BLaER1 treated with 17β-estradiol and CSF1 and Interleukin-3, amounts not matched to agents 10 nM and 100 nM (cell line): ENCODE measurements around the gene GPC6.

Experiments used
- H3K27ac ChIP-seq, 11 experiments: shearing (Covaris generic); formaldehyde crosslinking; 2 replicates each; pipeline ENCODE4 v1.8.1; 2022
- H3K27me3 ChIP-seq, 11 experiments: shearing (Covaris generic); formaldehyde crosslinking; 2 replicates each; pipeline ENCODE4 v1.8.1; 2022
- H3K36me3 ChIP-seq, 11 experiments: shearing (Covaris generic); formaldehyde crosslinking; 2 replicates each; pipeline ENCODE4 v1.8.1; 2022
- H3K4me1 ChIP-seq, 10 experiments: shearing (Covaris generic); formaldehyde crosslinking; 2 replicates each; pipeline ENCODE4 v1.8.1; 2022
- H3K4me2 ChIP-seq, 11 experiments: shearing (Covaris generic); formaldehyde crosslinking; 2 replicates each; pipeline ENCODE4 v1.8.1; 2022
- H3K4me3 ChIP-seq, 10 experiments: shearing (Covaris generic); formaldehyde crosslinking; 2 replicates each; pipeline ENCODE4 v1.8.1; 2022
- H3K9ac ChIP-seq, 11 experiments: shearing (Covaris generic); formaldehyde crosslinking; 2 replicates each; pipeline ENCODE4 v1.8.1; 2022
- H3K9me3 ChIP-seq, 11 experiments: shearing (Covaris generic); formaldehyde crosslinking; replicated peaks in 1 of 11; 2 replicates each; pipeline ENCODE4 v1.8.1; 2022
- H4K20me1 ChIP-seq, 11 experiments: shearing (Covaris generic); formaldehyde crosslinking; 2 replicates each; pipeline ENCODE4 v1.8.1; 2022
- Cebpa-rat ChIP-seq, 11 experiments: shearing (Covaris generic); IDR thresholded peaks; 2 replicates each; pipeline ENCODE4 v1.8.1; 2022

Gene GPC6

GRCh38 chr13:93325303-93326233 is 99.0 kb downstream of the GPC6 start:
- Histone ChIP-seq H3K27me3 (no peaks in the 10 kb centered on the region), H3K4me2 (no peak overlapping the region), H3K9me3 (0 out of 22 replicates have a peak, but pooled peaks cover 0 to 5% (median 0%) of the 10 kb centered on the region in 11 experiments), H3K27ac (no peak overlapping the region), H3K4me3 (no peak overlapping the region), H3K4me1 (peaks cover 0 to 12% (median 0%) of the 10 kb centered on the region in 10 experiments; a peak in 7 of 20 replicates), H4K20me1 (no peaks in the 10 kb centered on the region), H3K36me3 (no peaks in the 10 kb centered on the region), H3K9ac (no peak overlapping the region)
- no peak for TF ChIP-seq Cebpa-rat (IDR thresholded peaks at IDR 0.05)

- Histone ChIP-seq H3K4me1 (peaks cover 0 to 7% (median 0%) of the 10 kb centered on the region in 10 experiments; a peak in 7 of 20 replicates), H3K9me3 (0 out of 22 replicates have a peak, but pooled peaks cover 0 to 5% (median 0%) of the 10 kb centered on the region in 11 experiments), H4K20me1 (no peaks in the 10 kb centered on the region), H3K9ac (no peak overlapping the region), H3K4me2 (no peak overlapping the region), H3K4me3 (no peak overlapping the region), H3K27ac (no peak overlapping the region), H3K27me3 (no peaks in the 10 kb centered on the region), H3K36me3 (no peaks in the 10 kb centered on the region)
- TF ChIP-seq Cebpa-rat (IDR thresholded peaks at IDR 0.05): no peak
These were observed 99.7 kb downstream of the GPC6 start for GRCh38 chr13:93326234-93326811.

- Histone ChIP-seq H3K27ac (no peak overlapping the region), H3K4me1 (no peaks in the 10 kb centered on the region), H3K36me3 (no peaks in the 10 kb centered on the region), H3K9ac (no peak overlapping the region), H3K27me3 (no peaks in the 10 kb centered on the region), H3K9me3 (no peaks in the 10 kb centered on the region), H4K20me1 (no peaks in the 10 kb centered on the region), H3K4me2 (no peak overlapping the region), H3K4me3 (no peak overlapping the region)
- no peak for TF ChIP-seq Cebpa-rat (IDR thresholded peaks at IDR 0.05)
These were observed 102.3 kb downstream of the GPC6 start for GRCh38 chr13:93328943-93329342.

GRCh38 chr13:93336728-93337127 is 110.1 kb downstream of the GPC6 start:
- no peak overlapping the region for H3K9ac ChIP-seq
- no peak overlapping the region for H3K4me3 ChIP-seq
- H3K27me3 ChIP-seq: no peaks in the 10 kb centered on the region
- H3K4me2 ChIP-seq: no peak overlapping the region
- no peak for TF ChIP-seq Cebpa-rat (IDR thresholded peaks at IDR 0.05)
- H3K9me3 ChIP-seq: peaks cover 0 to 8% (median 0%) of the 10 kb centered on the region in 11 experiments; a peak in 2 of 22 replicates
- no peaks in the 10 kb centered on the region for H4K20me1 ChIP-seq
- H3K4me1 ChIP-seq: no peaks in the 10 kb centered on the region
- H3K27ac ChIP-seq: no peak overlapping the region
- H3K36me3 ChIP-seq: no peaks in the 10 kb centered on the region

GRCh38 chr13:93338030-93338429 is 111.4 kb downstream of the GPC6 start:
- H3K4me3 ChIP-seq: no peak overlapping the region
- no peak overlapping the region for H3K4me2 ChIP-seq
- TF ChIP-seq Cebpa-rat (IDR thresholded peaks at IDR 0.05): no peak
- H3K9me3 ChIP-seq: peaks cover 0 to 8% (median 0%) of the 10 kb centered on the region in 11 experiments; a peak in 2 of 22 replicates
- no peaks in the 10 kb centered on the region for H4K20me1 ChIP-seq
- no peaks in the 10 kb centered on the region for H3K4me1 ChIP-seq
- H3K27me3 ChIP-seq: no peaks in the 10 kb centered on the region
- no peak overlapping the region for H3K27ac ChIP-seq
- H3K9ac ChIP-seq: no peak overlapping the region
- no peaks in the 10 kb centered on the region for H3K36me3 ChIP-seq

GRCh38 chr13:93338906-93339305 is 112.3 kb downstream of the GPC6 start:
- no peak overlapping the region for H3K4me3 ChIP-seq
- no peak overlapping the region for H3K4me2 ChIP-seq
- H3K36me3 ChIP-seq: no peaks in the 10 kb centered on the region
- H3K9me3 ChIP-seq: peaks cover 0 to 8% (median 0%) of the 10 kb centered on the region in 11 experiments; a peak in 2 of 22 replicates
- TF ChIP-seq Cebpa-rat (IDR thresholded peaks at IDR 0.05): no peak
- no peaks in the 10 kb centered on the region for H4K20me1 ChIP-seq
- no peaks in the 10 kb centered on the region for H3K27me3 ChIP-seq
- H3K4me1 ChIP-seq: no peaks in the 10 kb centered on the region
- no peak overlapping the region for H3K27ac ChIP-seq
- H3K9ac ChIP-seq: no peak overlapping the region

- H3K27me3 ChIP-seq: no peaks in the 10 kb centered on the region
- no peak overlapping the region for H3K9ac ChIP-seq
- H3K4me1 ChIP-seq: no peaks in the 10 kb centered on the region
- H3K4me2 ChIP-seq: no peak overlapping the region
- no peaks in the 10 kb centered on the region for H3K36me3 ChIP-seq
- no peak overlapping the region for H3K27ac ChIP-seq
- no peaks in the 10 kb centered on the region for H4K20me1 ChIP-seq
- H3K4me3 ChIP-seq: no peak overlapping the region
- H3K9me3 ChIP-seq: peaks cover 0 to 8% (median 0%) of the 10 kb centered on the region in 11 experiments; a peak in 2 of 22 replicates
- TF ChIP-seq Cebpa-rat (IDR thresholded peaks at IDR 0.05): no peak
These were observed 112.9 kb downstream of the GPC6 start for GRCh38 chr13:93339550-93339949.

- Histone ChIP-seq H4K20me1 (no peaks in the 10 kb centered on the region), H3K27me3 (no peaks in the 10 kb centered on the region), H3K36me3 (no peaks in the 10 kb centered on the region), H3K9me3 (no peaks in the 10 kb centered on the region), H3K4me3 (no peak overlapping the region), H3K27ac (no peak overlapping the region), H3K4me2 (no peak overlapping the region), H3K9ac (no peak overlapping the region), H3K4me1 (peaks cover 0 to 8% (median 0%) of the 10 kb centered on the region in 10 experiments; a peak in 1 of 20 replicates)
- TF ChIP-seq Cebpa-rat (IDR thresholded peaks at IDR 0.05): no peak
These were observed 114.9 kb downstream of the GPC6 start for GRCh38 chr13:93341517-93341916.

GRCh38 chr13:93343097-93343496 is 116.5 kb downstream of the GPC6 start:
- no peaks in the 10 kb centered on the region for H3K27me3 ChIP-seq
- TF ChIP-seq Cebpa-rat (IDR thresholded peaks at IDR 0.05): no peak
- no peaks in the 10 kb centered on the region for H3K36me3 ChIP-seq
- H3K9me3 ChIP-seq: peaks cover 0 to 7% (median 0%) of the 10 kb centered on the region in 11 experiments; a peak in 3 of 22 replicates
- H3K4me1 ChIP-seq: peaks cover 0 to 8% (median 0%) of the 10 kb centered on the region in 10 experiments; a peak in 1 of 20 replicates
- no peak overlapping the region for H3K9ac ChIP-seq
- no peak overlapping the region for H3K4me3 ChIP-seq
- H4K20me1 ChIP-seq: no peaks in the 10 kb centered on the region
- H3K4me2 ChIP-seq: no peak overlapping the region
- H3K27ac ChIP-seq: no peak overlapping the region
